Lung (tissue), 12 donors: ENCODE measurements around the gene GPX4. TPM values are rescaled to one million over a fixed set of nuclear protein-coding genes. Genes with fewer than 3 reads are reported as not detected.
A peak's percentile ranks its signal among the peaks of the same experiment; 100 is the strongest.

Experiments used
- ATAC-seq: fragments of 200-7000 bp; cut with Tn5 transposase; one replicate; pipeline ENCODE4 v1.9.1; 2020; ENCODE audit warnings: moderate number of reproducible peaks; ENCODE audit not compliant: insufficient read depth, low FRiP score
- DNase-seq, 3 donors: peaks; one replicate each; pipeline ENCODE4 v3.0.0-alpha.2; 2013 to 2017
- H3K27ac ChIP-seq, 2 donors: one replicate each; pipeline ENCODE4 v1.5.1; 2013; ENCODE audit warnings: mild to moderate bottlenecking in 2 of 2, moderate library complexity in 2 of 2, control low read depth in 1 of 2, inconsistent platforms in 1 of 2, low read depth in 1 of 2, low read length in 1 of 2
- H3K27me3 ChIP-seq, 3 donors: one replicate each; pipeline ENCODE4 v1.5.1; 2013; ENCODE audit warnings: low read length in 2 of 3; ENCODE audit not compliant: control insufficient read depth in 3 of 3, insufficient read depth in 3 of 3
- H3K36me3 ChIP-seq, 4 donors: one replicate each; pipeline ENCODE4 v1.5.1; 2013; ENCODE audit warnings: low read length in 4 of 4, mild to moderate bottlenecking in 1 of 4, moderate library complexity in 1 of 4; ENCODE audit not compliant: control insufficient read depth in 4 of 4, insufficient read depth in 4 of 4
- H3K4me1 ChIP-seq, 5 donors: one replicate each; pipeline ENCODE4 v1.5.1; 2013; ENCODE audit warnings: low read length in 5 of 5, mild to moderate bottlenecking in 2 of 5, moderate library complexity in 1 of 5; ENCODE audit not compliant: control insufficient read depth in 5 of 5, insufficient read depth in 5 of 5
- H3K4me3 ChIP-seq: one replicate; pipeline ENCODE4 v1.5.1; 2013; ENCODE audit warnings: mild to moderate bottlenecking, control low read depth, moderate library complexity
- H3K9ac ChIP-seq, 2 donors: one replicate each; pipeline ENCODE4 v1.5.1; 2013; ENCODE audit warnings: low read length in 2 of 2, control low read depth in 1 of 2; ENCODE audit not compliant: insufficient read depth in 1 of 2
- H3K9me3 ChIP-seq, 4 donors: one replicate each; pipeline ENCODE4 v1.5.1; 2013; ENCODE audit warnings: low read length in 3 of 4, mild to moderate bottlenecking in 1 of 4, moderate library complexity in 1 of 4; ENCODE audit not compliant: control insufficient read depth in 4 of 4, insufficient read depth in 3 of 4
- WGBS, 2 donors: extraction: QIAGEN DNeasy Blood & Tissue Kit; methylation state at CpG; one replicate each; pipeline ENCODE4 v1.1.7; 2013; 5-methylcytosine and 5-hydroxymethylcytosine counted together
- polyA plus RNA-seq, 2 donors: library from polyadenylated mRNA; stranded (reverse); fragments of 200-250 nt; gene quantifications; one replicate each; pipeline ENCODE4 v1.2.1, GENCODE V29; 2013
- total RNA-seq, 2 donors: library from RNA; depleted of rRNA in 1 of 2; stranded (reverse); fragments of >200 nt in 1 of 2; gene quantifications; one replicate each; pipeline ENCODE4 v1.2.1, GENCODE V29; 2014 to 2021
- TF ChIP-seq, protein P1 (sequence below): IDR thresholded peaks from 2 replicates; pipeline ENCODE4 v1.5.1; 2012; ENCODE audit warnings: mild to moderate bottlenecking; ENCODE audit errors: control extremely low read depth, extremely low read depth
- donor health status: control.
- donor health status: control.
- donor health status: Bipolar disorder and iron deficiency.
- donor health status: healthy.
- donor health status: DM: yes; HTN: yes; CAD: no.

Gene GPX4
- total and polyA plus RNA-seq, 4 donors, result 91.6 to 1,031 (median 466) TPM

DNA sequence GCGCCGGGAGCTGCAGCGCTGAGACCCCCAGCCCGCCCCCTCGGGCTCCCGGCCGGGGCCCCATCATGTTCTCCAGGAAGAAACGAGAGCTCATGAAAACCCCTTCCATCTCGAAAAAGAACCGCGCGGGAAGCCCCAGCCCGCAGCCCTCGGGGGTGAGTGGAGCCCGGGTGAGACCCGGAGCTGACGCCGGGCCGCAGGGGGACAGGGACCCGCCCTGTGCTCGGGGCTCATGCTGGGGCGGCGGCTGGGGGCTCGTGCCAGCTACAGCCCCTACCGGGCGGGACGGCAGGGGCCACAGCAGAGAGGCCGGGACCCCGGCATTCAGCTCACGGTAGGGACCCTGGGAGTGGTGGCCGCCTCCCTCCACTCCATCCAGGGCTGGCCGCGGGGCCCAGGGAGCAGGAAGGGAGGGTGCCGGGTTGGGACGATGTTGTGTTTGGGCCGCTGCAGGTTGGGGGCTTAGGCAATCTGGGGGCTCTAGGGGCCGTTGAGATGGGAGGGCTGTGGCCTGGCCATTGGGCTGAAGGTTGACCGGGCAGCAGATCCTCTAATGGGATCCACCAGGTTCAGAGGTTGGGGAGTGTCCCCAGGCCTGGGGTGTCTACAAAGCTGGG lies 36.3 kb upstream of the GPX4 start:
- 2 to 4% methylated on average over 25 to 38 of the region's 38 CpGs for WGBS, 2 donors
- Histone ChIP-seq H3K36me3 (peaks cover 0 to 11% (median 0%) of the 10 kb centered on the region in 4 donors), H3K27ac (peak overlapping the region in 1 of 2 donors; percentile 90), H3K27me3 (peaks cover 0 to 48% (median 40%) of the 10 kb centered on the region in 3 donors), H3K9me3 (peaks cover 0 to 2% (median 0%) of the 10 kb centered on the region in 4 donors), H3K4me3 (peak overlapping the region; percentile 59), H3K9ac (no peak overlapping the region), H3K4me1 (peaks cover 0 to 34% (median 0%) of the 10 kb centered on the region in 5 donors)
- ATAC-seq (no peak), DNase-seq (no peak)
- TF ChIP-seq, protein P1, sequence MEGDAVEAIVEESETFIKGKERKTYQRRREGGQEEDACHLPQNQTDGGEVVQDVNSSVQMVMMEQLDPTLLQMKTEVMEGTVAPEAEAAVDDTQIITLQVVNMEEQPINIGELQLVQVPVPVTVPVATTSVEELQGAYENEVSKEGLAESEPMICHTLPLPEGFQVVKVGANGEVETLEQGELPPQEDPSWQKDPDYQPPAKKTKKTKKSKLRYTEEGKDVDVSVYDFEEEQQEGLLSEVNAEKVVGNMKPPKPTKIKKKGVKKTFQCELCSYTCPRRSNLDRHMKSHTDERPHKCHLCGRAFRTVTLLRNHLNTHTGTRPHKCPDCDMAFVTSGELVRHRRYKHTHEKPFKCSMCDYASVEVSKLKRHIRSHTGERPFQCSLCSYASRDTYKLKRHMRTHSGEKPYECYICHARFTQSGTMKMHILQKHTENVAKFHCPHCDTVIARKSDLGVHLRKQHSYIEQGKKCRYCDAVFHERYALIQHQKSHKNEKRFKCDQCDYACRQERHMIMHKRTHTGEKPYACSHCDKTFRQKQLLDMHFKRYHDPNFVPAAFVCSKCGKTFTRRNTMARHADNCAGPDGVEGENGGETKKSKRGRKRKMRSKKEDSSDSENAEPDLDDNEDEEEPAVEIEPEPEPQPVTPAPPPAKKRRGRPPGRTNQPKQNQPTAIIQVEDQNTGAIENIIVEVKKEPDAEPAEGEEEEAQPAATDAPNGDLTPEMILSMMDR, result no peak

- Histone ChIP-seq H3K4me1 (peaks cover 0 to 34% (median 0%) of the 10 kb centered on the region in 5 donors), H3K9ac (no peak overlapping the region), H3K9me3 (peaks cover 0 to 2% (median 0%) of the 10 kb centered on the region in 4 donors), H3K36me3 (peaks cover 0 to 15% (median 0%) of the 10 kb centered on the region in 4 donors), H3K27me3 (peaks cover 0 to 51% (median 43%) of the 10 kb centered on the region in 3 donors), H3K27ac (peak overlapping the region in 1 of 2 donors; percentile 90), H3K4me3 (peak overlapping the region; percentile 33)
- TF ChIP-seq, protein P1, result no peak
- DNase-seq (no peak), ATAC-seq (no peak)
- 30 to 34% methylated on average over 44 to 45 of the region's 45 CpGs for WGBS, 2 donors
Observed at GRCh38 chr19:1068009-1069001, 35.5 kb upstream of the GPX4 start.

GRCh38 chr19:1069009-1069779 lies 34.6 kb upstream of the GPX4 start:
- H3K27ac ChIP-seq, result peak overlapping the region in 1 of 2 donors; percentile 43
- peaks cover 0 to 51% (median 43%) of the 10 kb centered on the region in 3 donors for H3K27me3 ChIP-seq
- 23 to 38% methylated on average over 23 to 25 of the region's 25 CpGs for WGBS, 2 donors
- no peaks in the 10 kb centered on the region for H3K9me3 ChIP-seq
- H3K36me3 ChIP-seq, result peaks cover 0 to 22% (median 0%) of the 10 kb centered on the region in 4 donors
- H3K9ac ChIP-seq, result no peak overlapping the region
- DNase-seq (no peak), ATAC-seq (peak; percentile 29)
- H3K4me1 ChIP-seq, result peaks cover 0 to 37% (median 0%) of the 10 kb centered on the region in 5 donors
- H3K4me3 ChIP-seq, result no peak overlapping the region
- TF ChIP-seq, protein P1, result no peak
